K562 (cell line): ENCODE results near the gene COPG2. TPM values are rescaled to one million over a fixed set of nuclear protein-coding genes. Genes with fewer than 3 reads are reported as not detected.

Experiments used
- ATF7 ChIP-seq: fragments of 450-650 bp; IDR thresholded peaks from 2 replicates; pipeline ENCODE4 v1.7.1; 2014; ENCODE audit warnings: mild to moderate bottlenecking, moderate library complexity
- CEBPG ChIP-seq, 3 experiments: fragments of 200-800 bp in 1 of 3; sonication (Bioruptor generic) in 1 of 3; sonication (generic) in 1 of 3; formaldehyde crosslinking in 1 of 3; IDR thresholded peaks in 2 of 3; conservative IDR thresholded peaks in 1 of 3; 2 replicates each; pipeline versions ENCODE4 v1.6.1 to v1.8.0; 2016 to 2022; ENCODE audit warnings: missing compliant biosample characterization in 2 of 3, missing genetic modification characterization in 2 of 3, mild to moderate bottlenecking in 1 of 3, missing genetic modification reagents in 1 of 3
- CREB1 ChIP-seq, 2 experiments: sonication (generic) in 1 of 2; formaldehyde crosslinking in 1 of 2; IDR thresholded peaks; 2 replicates each; pipeline versions ENCODE4 v1.6.1 to v1.8.0; 2012 to 2022; ENCODE audit warnings: inconsistent platforms in 1 of 2, mild to moderate bottlenecking in 1 of 2, missing genetic modification reagents in 1 of 2, moderate library complexity in 1 of 2
- GATA2 ChIP-seq: sonication (generic); formaldehyde crosslinking; IDR thresholded peaks from 2 replicates; pipeline ENCODE4 v1.4.0; 2020; ENCODE audit warnings: mild to moderate bottlenecking, missing genetic modification reagents
- GATAD2A ChIP-seq: fragments of 450-650 bp; IDR thresholded peaks from 2 replicates; pipeline ENCODE4 v1.6.1; 2017
- HMBOX1 ChIP-seq: sonication (generic); IDR thresholded peaks from 2 replicates; pipeline ENCODE4 v1.6.1; 2016
- HMG20A ChIP-seq: fragments of 450-650 bp; formaldehyde crosslinking; conservative IDR thresholded peaks from 2 replicates; pipeline ENCODE4 v1.4.0; 2020; ENCODE audit warnings: mild to moderate bottlenecking, mixed read lengths
- JUND ChIP-seq, 2 experiments: IDR thresholded peaks; 2 replicates in 1 of 2; 3 replicates in 1 of 2; pipeline ENCODE4 v1.6.1; 2011; ENCODE audit warnings: borderline replicate concordance in 2 of 2, low read depth in 2 of 2, low read length in 2 of 2, improper control_type of control experiment in 1 of 2, missing biosample characterization in 1 of 2, missing genetic modification characterization in 1 of 2, missing genetic modification reagents in 1 of 2
- LCOR ChIP-seq: sonication (generic); formaldehyde crosslinking; IDR thresholded peaks from 2 replicates; pipeline ENCODE4 v1.8.0; 2022; ENCODE audit warnings: mild to moderate bottlenecking, missing genetic modification reagents
- MNT ChIP-seq, 2 experiments: fragments of 450-650 bp; conservative IDR thresholded peaks; 2 replicates each; pipeline ENCODE4 v1.6.1; 2017; ENCODE audit warnings: mild to moderate bottlenecking in 2 of 2, moderate library complexity in 2 of 2
- NR2C1 ChIP-seq, 2 experiments: fragments of 450-650 bp; IDR thresholded peaks; 2 replicates each; pipeline ENCODE4 v1.6.1; 2017; ENCODE audit warnings: mild to moderate bottlenecking in 2 of 2, antibody characterized with exemption in 1 of 2, inconsistent platforms in 1 of 2, missing compliant biosample characterization in 1 of 2, missing genetic modification characterization in 1 of 2
- NR2F6 ChIP-seq: fragments of 450-650 bp; formaldehyde crosslinking; IDR thresholded peaks from 2 replicates; pipeline ENCODE4 v1.4.0; 2020; ENCODE audit warnings: mild to moderate bottlenecking
- PATZ1 ChIP-seq: fragments of 250-450 bp; sonication (Bioruptor Pico); IDR thresholded peaks from 2 replicates; pipeline ENCODE4 v1.5.0; 2020; ENCODE audit warnings: mild to moderate bottlenecking, borderline replicate concordance
- PHTF2 ChIP-seq: fragments of 250-450 bp; sonication (Bioruptor Pico); IDR thresholded peaks from 2 replicates; pipeline ENCODE4 v1.5.0; 2021; ENCODE audit warnings: mild to moderate bottlenecking
- RB1 ChIP-seq: fragments of 450-650 bp; IDR thresholded peaks from 2 replicates; pipeline ENCODE4 v1.6.1; 2017; ENCODE audit warnings: low read depth, mild to moderate bottlenecking
- RCOR1 ChIP-seq, 2 experiments: IDR thresholded peaks; 2 replicates each; pipeline ENCODE4 v1.6.1; 2012; ENCODE audit warnings: low read depth in 2 of 2, low read length in 2 of 2, borderline replicate concordance in 1 of 2, improper control_type of control experiment in 1 of 2
- RNF2 ChIP-seq: sonication (generic); IDR thresholded peaks from 2 replicates; pipeline ENCODE4 v1.6.1; 2016
- SMARCC2 ChIP-seq: fragments of 450-650 bp; IDR thresholded peaks from 2 replicates; pipeline ENCODE4 v1.6.1; 2017; ENCODE audit warnings: antibody characterized with exemption, moderate library complexity, mild to moderate bottlenecking, low read depth
- TCF3 ChIP-seq: sonication (generic); formaldehyde crosslinking; IDR thresholded peaks from 2 replicates; pipeline ENCODE4 v1.4.0; 2020; ENCODE audit warnings: mild to moderate bottlenecking, missing genetic modification reagents
- TEAD1 ChIP-seq, 2 experiments: fragments of 450-650 bp in 1 of 2; sonication (generic) in 1 of 2; formaldehyde crosslinking; IDR thresholded peaks; 2 replicates each; pipeline versions ENCODE4 v1.4.0 to v1.8.0; 2020 to 2022; ENCODE audit warnings: mild to moderate bottlenecking in 2 of 2, missing genetic modification reagents in 1 of 2
- THRAP3 ChIP-seq: fragments of 450-650 bp; IDR thresholded peaks from 2 replicates; pipeline ENCODE4 v1.6.1; 2016; ENCODE audit warnings: mild to moderate bottlenecking, inconsistent platforms, borderline replicate concordance
- ZFP36 ChIP-seq: fragments of 150-350 bp; IDR thresholded peaks from 2 replicates; pipeline ENCODE4 v1.6.1; 2018; ENCODE audit warnings: low read length, low read depth; ENCODE audit not compliant: partially characterized antibody
- ZNF644 ChIP-seq: fragments of 200-800 bp; sonication (Bioruptor generic); IDR thresholded peaks from 2 replicates; pipeline ENCODE4 v1.6.1; 2016; ENCODE audit warnings: low read depth, missing genetic modification characterization, missing compliant biosample characterization
- polyA plus RNA-seq, 8 experiments: library from polyadenylated mRNA; depleted of rRNA in 4 of 8; stranded (reverse) in 5 of 8; unstranded in 3 of 8; fragments of >200 nt; fragmentation: Nextera tagmentation in 2 of 8; fragmentation: Illumina TruSeq in 1 of 8; extraction: Ambion mirVana in 2 of 8; extraction: Trizol in 1 of 8; gene quantifications; 2 replicates each; pipeline versions ENCODE4 v1.2.1 to v1.2.3, GENCODE V29; 2011 to 2014; ENCODE audit warnings: inconsistent platforms in 1 of 8, missing spikeins in 1 of 8
- total RNA-seq, 7 experiments: library from RNA; depleted of rRNA in 6 of 7; stranded (reverse); fragments of >200 nt in 6 of 7; fragmentation: Illumina TruSeq in 2 of 7; extraction: Trizol in 2 of 7; gene quantifications; 2 replicates each; pipeline versions ENCODE4 v1.2.1 to v1.2.3, GENCODE V29; 2011 to 2021; ENCODE audit warnings: low replicate concordance in 1 of 7

COPG2 gene
- total and polyA plus RNA-seq, 9 of the 15 experiments (the other 6 are each of a cell fraction or from before 2014, with no cell fraction given): 6.6 to 104 (median 32.5) TPM

- no peak for TF ChIP-seq PATZ1 (CRISPR knock-in tag)
- TF ChIP-seq MNT (conservative IDR thresholded peaks at IDR 0.05): peak in 1 of 2 experiments; percentile 53; a peak in 1 of 4 replicates
- peak; percentile 16; the same call in 1 of the 2 replicates for TF ChIP-seq HMBOX1
- TF ChIP-seq CREB1 (IDR thresholded peaks at IDR 0.05): 0 out of 2 replicates have a peak, but pooled peaks have one; percentile 11
- TF ChIP-seq CREB1 (CRISPR knock-in tag; IDR thresholded peaks at IDR 0.05): no peak
- peak; percentile 94 for TF ChIP-seq TCF3 (CRISPR knock-in tag)
- TF ChIP-seq NR2C1 (IDR thresholded peaks at IDR 0.05): peak; percentile 80; the same call in 1 of the 2 replicates
- TF ChIP-seq NR2C1 (tag; IDR thresholded peaks at IDR 0.05): peak; percentile 87
- peak; percentile 62; the same call in 1 of the 2 replicates for TF ChIP-seq ATF7
- TF ChIP-seq CEBPG (CRISPR knock-in tag; IDR thresholded peaks at IDR 0.05): no peak
- no peak for TF ChIP-seq CEBPG (tag; conservative IDR thresholded peaks at IDR 0.05 in 1 of 2, IDR thresholded peaks at IDR 0.05 in 1 of 2)
- TF ChIP-seq ZNF644: peak; percentile 71; the same call in 1 of the 2 replicates
- TF ChIP-seq TEAD1 (CRISPR knock-in tag; IDR thresholded peaks at IDR 0.05): peak; percentile 32 to 81; a peak in 1 of 4 replicates
- no peak for TF ChIP-seq PHTF2 (CRISPR knock-in tag)
- TF ChIP-seq RNF2: peak; percentile 59; the same call in 1 of the 2 replicates
- TF ChIP-seq ZFP36: peak; percentile 34
- peak; percentile 51; the same call in 1 of the 2 replicates for TF ChIP-seq JUND (IDR thresholded peaks at IDR 0.05; ENCODE audit: borderline replicate concordance, low read depth, low read length)
- peak; percentile 66; the same call in 1 of the 3 replicates for TF ChIP-seq JUND (tag; IDR thresholded peaks at IDR 0.05; ENCODE audit: borderline replicate concordance, low read depth, low read length)
- TF ChIP-seq GATA2 (CRISPR knock-in tag): peak; percentile 73
- peak; percentile 34 to 98; a peak in 3 of 4 replicates for TF ChIP-seq RCOR1 (IDR thresholded peaks at IDR 0.05; ENCODE audit: borderline replicate concordance in 1 of 2, low read depth in 2 of 2, low read length in 2 of 2)
- peak; percentile 93 for TF ChIP-seq SMARCC2
- TF ChIP-seq LCOR (CRISPR knock-in tag): peak; percentile 71; the same call in 1 of the 2 replicates
- TF ChIP-seq GATAD2A: 0 out of 2 replicates have a peak, but pooled peaks have one; percentile 36
- 0 out of 2 replicates have a peak, but pooled peaks have one; percentile 27 for TF ChIP-seq RB1
- TF ChIP-seq NR2F6: no peak
- TF ChIP-seq THRAP3: no peak
- peak; percentile 80; the same call in 1 of the 2 replicates for TF ChIP-seq HMG20A
These were observed 174.1 kb downstream of the COPG2 start (continued) for GRCh38 chr7:130494431-130494858.
